ENCODE measurements around the gene ENAH. TPM values are rescaled to one million over a fixed set of nuclear protein-coding genes. Genes with fewer than 3 reads are reported as not detected.

Gene ENAH
- total RNA-seq, 1 experiment from 2014 or later: 100 TPM

GRCh38 chr1:225603538-225604354 is 49.2 kb downstream of the ENAH start (continued):
- TF ChIP-seq REST (IDR thresholded peaks at IDR 0.05; ENCODE audit: low read depth) (no peak), RAD21 (IDR thresholded peaks at IDR 0.05; ENCODE audit: low read depth) (0 out of 2 replicates have a peak, but pooled peaks have one; percentile 9), ZNF274 (IDR thresholded peaks at IDR 0.05; ENCODE audit: low read depth, low read length) (no peak)

GRCh38 chr1:225602590-225603206 is 50.2 kb downstream of the ENAH start:
- no peak for DNase-seq (ENCODE audit: low read depth, low spot score)
- H3K4me2 ChIP-seq (ENCODE audit: low read length): peak overlapping the region; percentile 67; the same call in 1 of the 2 replicates
- RAD21 ChIA-PET (ENCODE audit: low non-redundant PET in 1 of 2, low total read pairs in 2 of 2, uncharacterized antibody in 2 of 2, unreplicated experiment in 2 of 2): no interaction called here
- no peak for ATAC-seq
- no peaks in the 10 kb centered on the region for H3K9me2 ChIP-seq (ENCODE audit: insufficient read depth)
- no TSS peak for BruUV-seq (replicated peaks)
- CTCF ChIA-PET: no interaction called here
- intact Hi-C loops (cut with micrococcal nuclease): no loop called here
- no peak overlapping the region for H2AFZ ChIP-seq (ENCODE audit: low read depth, low read length, poor library complexity, severe bottlenecking)
- H3K27ac ChIP-seq (ENCODE audit: low read depth, low read length): peak overlapping the region; percentile 78; the same call in 1 of the 2 replicates
- POLR2A ChIA-PET: interaction anchor here (2.5 kb wide), 1 partner anchor 52 kb away, joined by 8 read pairs; no protein-coding TSS in a partner anchor
- H4K20me1 ChIP-seq (ENCODE audit: insufficient read depth): no peaks in the 10 kb centered on the region; the same call in 1 of the 2 replicates
- no peak overlapping the region for H3K4me3 ChIP-seq (replicated peaks in 1 of 2; ENCODE audit: low read depth in 1 of 2, low read length in 2 of 2)
- H3K9me3 ChIP-seq (ENCODE audit: control insufficient read depth in 1 of 2, insufficient read depth in 1 of 2, low read depth in 1 of 2, low read length in 2 of 2): no peaks in the 10 kb centered on the region
- H3K4me1 ChIP-seq (ENCODE audit: control insufficient read depth in 1 of 2, insufficient read depth in 2 of 2, low read length in 2 of 2): peaks cover 37 to 42% of the 10 kb centered on the region in 2 experiments
- no peak overlapping the region for H3K9ac ChIP-seq (ENCODE audit: low read length)
- H3K27me3 ChIP-seq (ENCODE audit: insufficient read depth, low read length): no peaks in the 10 kb centered on the region
- peaks cover 83% of the 10 kb centered on the region for H3K79me2 ChIP-seq (ENCODE audit: insufficient read depth, low read length)
- no peaks in the 10 kb centered on the region for H3K36me3 ChIP-seq (ENCODE audit: control insufficient read depth in 1 of 2, insufficient read depth in 2 of 2, low read length in 2 of 2)
- no peak for TF ChIP-seq CEBPB (IDR thresholded peaks at IDR 0.05; ENCODE audit: low read depth)
- no peak for TF ChIP-seq RAD21 (IDR thresholded peaks at IDR 0.05; ENCODE audit: low read depth)
- TF ChIP-seq SIN3A (IDR thresholded peaks at IDR 0.05; ENCODE audit: low read depth): no peak
- TF ChIP-seq REST (IDR thresholded peaks at IDR 0.05; ENCODE audit: low read depth): no peak
- TF ChIP-seq SRF (IDR thresholded peaks at IDR 0.05; ENCODE audit: low read depth): no peak
- TF ChIP-seq ELF1 (IDR thresholded peaks at IDR 0.05; ENCODE audit: borderline replicate concordance, low read depth): no peak
- TF ChIP-seq SP1 (IDR thresholded peaks at IDR 0.05; ENCODE audit: low read depth): no peak
- no peak for TF ChIP-seq CBX3 (IDR thresholded peaks at IDR 0.05; ENCODE audit: low read depth)
- no peak for TF ChIP-seq TCF7L2 (IDR thresholded peaks at IDR 0.05; ENCODE audit: borderline replicate concordance, extremely low read depth, insufficient read depth, insufficient read length)
- no peak for TF ChIP-seq POLR2AphosphoS5 (IDR thresholded peaks at IDR 0.05; ENCODE audit: low read depth, low read length)
- no peak for TF ChIP-seq ATF3 (IDR thresholded peaks at IDR 0.05)
